K562 (cell line): ENCODE measurements around the gene RGS17. TPM values are rescaled to one million over a fixed set of nuclear protein-coding genes. Genes with fewer than 3 reads are reported as not detected.
A peak's percentile ranks its signal among the peaks of the same experiment; 100 is the strongest.

ENCODE experiments used
- ATAC-seq: fragments of 200-7000 bp; cut with Tn5 transposase; 3 replicates; pipeline ENCODE4 v1.9.1; 2020; ENCODE audit warnings: moderate library complexity
- BruUV-seq: library from RNA; stranded (reverse); fragments of 400-500 nt; replicated peaks from 2 replicates; lab custom pipeline; 2021; lab: Mats Ljungman, UMichigan
- CTCF ChIA-PET: fragments of 300-600 bp; formaldehyde crosslinking; extraction: SDS; loops from one replicate; lab custom pipeline; 2021; ENCODE audit warnings: low intra/inter-chr PET ratio; lab: Yijun Ruan, JAX
- POLR2A ChIA-PET: fragments of 300-600, 350-650 bp; sonication (Branson Sonifier 250); formaldehyde crosslinking; extraction: SDS; loops from one replicate; lab custom pipeline; 2021; ENCODE audit warnings: antibody characterized with exemption, inconsistent platforms; lab: Yijun Ruan, JAX
- DNase-seq, 4 experiments: peaks; one replicate each; pipeline versions ENCODE4 v3.0.0 to v3.0.0-alpha.2; 2011 to 2018; ENCODE audit warnings: low spot score in 3 of 4, mixed read lengths in 3 of 4; ENCODE audit errors: extremely low read depth in 1 of 4
- FAIRE-seq: peaks from 2 replicates; lab custom pipeline; 2011; peaks lifted over from hg19 to GRCh38; lab: Jason Lieb, UNC
- H2AFZ ChIP-seq: 2 replicates; pipeline ENCODE4 v1.6.0; 2011; ENCODE audit warnings: low read depth, low read length, control low read depth, inconsistent platforms
- H3K27ac ChIP-seq: fragments of 200-600 bp; 3 replicates; pipeline ENCODE4 v1.8.0; 2011; ENCODE audit warnings: low read depth, mild to moderate bottlenecking, control low read depth, inconsistent platforms, low read length, moderate library complexity, mixed read lengths; ENCODE audit errors: extremely low read depth
- H3K27me3 ChIP-seq, 2 experiments: fragments of 300-600 bp in 1 of 2; 2 replicates in 1 of 2; 3 replicates in 1 of 2; pipeline versions ENCODE4 v1.6.0 to v1.8.0; 2011; ENCODE audit warnings: inconsistent platforms in 2 of 2, low read length in 2 of 2, mild to moderate bottlenecking in 1 of 2, mixed read lengths in 1 of 2, moderate library complexity in 1 of 2; ENCODE audit not compliant: control insufficient read depth in 2 of 2, insufficient read depth in 2 of 2
- H3K36me3 ChIP-seq: fragments of 300-600 bp; 3 replicates; pipeline ENCODE4 v1.8.0; 2011; ENCODE audit warnings: mild to moderate bottlenecking, low read length, inconsistent platforms; ENCODE audit not compliant: control insufficient read depth, insufficient read depth
- H3K4me1 ChIP-seq, 2 experiments: fragments of 200-600 bp in 1 of 2; replicated peaks in 1 of 2; 2 replicates in 1 of 2; 3 replicates in 1 of 2; pipeline versions ENCODE4 v1.5.1 to v1.8.0; 2011; ENCODE audit warnings: inconsistent platforms in 2 of 2, low read length in 2 of 2, mild to moderate bottlenecking in 1 of 2, mixed read lengths in 1 of 2, moderate library complexity in 1 of 2; ENCODE audit not compliant: control insufficient read depth in 2 of 2, insufficient read depth in 2 of 2
- H3K4me2 ChIP-seq: 2 replicates; pipeline ENCODE4 v1.6.1; 2011; ENCODE audit warnings: low read length, control low read depth, inconsistent platforms, mixed read lengths; ENCODE audit not compliant: insufficient read depth
- H3K4me3 ChIP-seq: fragments of 200-600 bp; sonication (generic), shearing (Covaris generic); 2 replicates; pipeline ENCODE4 v1.5.1; 2016; ENCODE audit warnings: control low read depth, inconsistent platforms
- H3K79me2 ChIP-seq: fragments of 200-600 bp; 3 replicates; pipeline ENCODE4 v1.8.0; 2011; ENCODE audit warnings: low read length, inconsistent platforms; ENCODE audit not compliant: control insufficient read depth, insufficient read depth
- H3K9ac ChIP-seq, 2 experiments: 2 replicates each; pipeline versions ENCODE4 v1.6.0 to v1.6.1; 2011; ENCODE audit warnings: low read depth in 2 of 2, low read length in 2 of 2, control low read depth in 1 of 2, inconsistent platforms in 1 of 2, mild to moderate bottlenecking in 1 of 2, mixed read lengths in 1 of 2; ENCODE audit not compliant: insufficient read depth in 1 of 2
- H3K9me1 ChIP-seq: one replicate; pipeline ENCODE4 v1.6.0; 2011; ENCODE audit warnings: inconsistent platforms, mild to moderate bottlenecking, low read length, moderate library complexity; ENCODE audit not compliant: control insufficient read depth, insufficient read depth
- H3K9me3 ChIP-seq: replicated peaks from 2 replicates; pipeline ENCODE4 v1.5.1; 2011; ENCODE audit warnings: low read depth, low read length, inconsistent platforms; ENCODE audit not compliant: control insufficient read depth, insufficient read depth
- H4K20me1 ChIP-seq: replicated peaks from 2 replicates; pipeline ENCODE4 v1.6.1; 2011; ENCODE audit warnings: low read length, inconsistent platforms, mixed read lengths; ENCODE audit not compliant: control insufficient read depth, insufficient read depth
- BHLHE40 ChIP-seq: IDR thresholded peaks from 2 replicates; pipeline ENCODE4 v1.6.1; 2011; ENCODE audit warnings: low read length, improper control_type of control experiment
- CHD1 ChIP-seq: fragments of 200-600 bp; sonication (generic); IDR thresholded peaks from one replicate; pipeline ENCODE4 v1.6.1; 2012; ENCODE audit warnings: mild to moderate bottlenecking, moderate library complexity, low read length, inconsistent platforms
- DMBX1 ChIP-seq: fragments of 250-450 bp; sonication (Bioruptor Pico); IDR thresholded peaks from 2 replicates; pipeline ENCODE4 v1.8.0; 2022; ENCODE audit warnings: inconsistent platforms, mild to moderate bottlenecking, moderate library complexity, borderline replicate concordance
- EHMT2 ChIP-seq: fragments of 450-650 bp; IDR thresholded peaks from 2 replicates; pipeline ENCODE4 v1.6.1; 2018; ENCODE audit warnings: antibody characterized with exemption
- ELF1 ChIP-seq: fragments of 200-800 bp; sonication (Bioruptor generic); IDR thresholded peaks from 2 replicates; pipeline ENCODE4 v1.6.1; 2016; ENCODE audit warnings: missing genetic modification characterization, missing compliant biosample characterization
- HDAC8 ChIP-seq: fragments of 450-650 bp; IDR thresholded peaks from 2 replicates; pipeline ENCODE4 v1.6.1; 2016; ENCODE audit warnings: mild to moderate bottlenecking, missing genetic modification characterization, moderate library complexity, missing compliant biosample characterization
- HSF4 ChIP-seq: fragments of 250-450 bp; sonication (Bioruptor Pico); IDR thresholded peaks from 2 replicates; pipeline ENCODE4 v2.1.2; 2022; ENCODE audit warnings: mild to moderate bottlenecking, moderate library complexity, borderline replicate concordance
- KLF10 ChIP-seq: fragments of 250-450 bp; sonication (Bioruptor Pico); IDR thresholded peaks from 2 replicates; pipeline ENCODE4 v1.6.1; 2021; ENCODE audit warnings: matching md5 sums
- MAFF ChIP-seq: IDR thresholded peaks from 2 replicates; pipeline ENCODE4 v1.6.1; 2012; ENCODE audit warnings: low read length, improper control_type of control experiment
- NELFE ChIP-seq: IDR thresholded peaks from 2 replicates; pipeline ENCODE4 v1.6.1; 2011; ENCODE audit warnings: mild to moderate bottlenecking; ENCODE audit not compliant: insufficient read depth, insufficient read length
- NFYB ChIP-seq: IDR thresholded peaks from 2 replicates; pipeline ENCODE4 v1.6.1; 2011; ENCODE audit warnings: mild to moderate bottlenecking, moderate library complexity; ENCODE audit not compliant: insufficient read length; ENCODE audit errors: extremely low read depth
- PYGO2 ChIP-seq: fragments of 450-650 bp; IDR thresholded peaks from 2 replicates; pipeline ENCODE4 v1.6.1; 2016; ENCODE audit warnings: mild to moderate bottlenecking, missing genetic modification characterization, moderate library complexity, missing compliant biosample characterization
- RFX7 ChIP-seq: fragments of 250-450 bp; sonication (Bioruptor Pico); IDR thresholded peaks from 2 replicates; pipeline ENCODE4 v1.5.1; 2021; ENCODE audit warnings: mild to moderate bottlenecking
- SPI1 ChIP-seq: IDR thresholded peaks from 2 replicates; pipeline ENCODE4 v1.6.1; 2011; ENCODE audit warnings: low read depth, low read length, control low read depth, borderline replicate concordance
- SUPT5H ChIP-seq: fragments of 450-650 bp; IDR thresholded peaks from 2 replicates; pipeline ENCODE4 v1.6.1; 2016
- TEAD2 ChIP-seq: fragments of 450-650 bp; IDR thresholded peaks from 2 replicates; pipeline ENCODE4 v1.6.1; 2016; ENCODE audit warnings: missing genetic modification characterization, control low read depth, missing compliant biosample characterization
- WGBS: fragments of 100-300 bp; shearing (Covaris generic); methylation state at CpG from one replicate; pipeline ENCODE4 v1.1.6; 2016; ENCODE audit warnings: low coverage, mixed read lengths; ENCODE audit not compliant: insufficient coverage; ENCODE audit errors: missing lambda C conversion rate; 5-methylcytosine and 5-hydroxymethylcytosine counted together
- in situ Hi-C: fragments of 300-500 bp; cut with MboI; formaldehyde crosslinking; loops from 4 replicates; pipeline ENCODE4 v1.15.0; 2018; ENCODE audit warnings: inconsistent platforms, mixed read lengths
- intact Hi-C: fragments of 100-400 bp; cut with micrococcal nuclease; formaldehyde crosslinking; loops from 2 replicates; pipeline ENCODE4 v1.14.2; 2022
- polyA plus RNA-seq, 8 experiments: library from polyadenylated mRNA; depleted of rRNA in 4 of 8; stranded (reverse) in 5 of 8; unstranded in 3 of 8; fragments of >200 nt; fragmentation: Nextera tagmentation in 2 of 8; fragmentation: Illumina TruSeq in 1 of 8; extraction: Ambion mirVana in 2 of 8; extraction: Trizol in 1 of 8; gene quantifications; 2 replicates each; pipeline versions ENCODE4 v1.2.1 to v1.2.3, GENCODE V29; 2011 to 2014; ENCODE audit warnings: inconsistent platforms in 1 of 8, missing spikeins in 1 of 8
- total RNA-seq, 7 experiments: library from RNA; depleted of rRNA in 6 of 7; stranded (reverse); fragments of >200 nt in 6 of 7; fragmentation: Illumina TruSeq in 2 of 7; extraction: Trizol in 2 of 7; gene quantifications; 2 replicates each; pipeline versions ENCODE4 v1.2.1 to v1.2.3, GENCODE V29; 2011 to 2021; ENCODE audit warnings: low replicate concordance in 1 of 7
- TF ChIP-seq, protein P1 (sequence below): sonication (generic); formaldehyde crosslinking; IDR thresholded peaks from 2 replicates; pipeline ENCODE4 v1.8.1; 2023; ENCODE audit warnings: mild to moderate bottlenecking, missing genetic modification reagents

RGS17 gene
- total and polyA plus RNA-seq, 9 of the 15 experiments (the other 6 are each of a cell fraction or from before 2014, with no cell fraction given) = 0.01 to 0.14 (median 0.08) TPM; not detected in 6

DNA sequence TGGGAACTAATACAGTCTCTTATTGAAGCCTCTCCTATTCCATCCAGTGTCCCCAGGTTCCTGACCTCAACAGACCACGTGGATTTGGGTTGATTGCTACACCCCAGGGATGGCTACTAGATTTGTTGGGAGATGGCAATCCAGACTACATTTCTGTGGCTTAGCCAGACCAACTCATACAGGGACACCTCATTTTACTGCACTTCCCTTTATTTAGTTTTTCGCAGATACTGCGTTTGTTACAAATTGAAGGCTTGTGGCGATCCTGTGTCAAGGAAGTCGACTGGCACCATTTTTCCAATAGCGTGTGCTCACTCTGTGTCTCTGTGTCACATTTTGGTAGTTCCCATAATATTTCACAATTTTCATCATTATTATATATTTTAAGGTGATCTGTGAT, 118.2 kb downstream of the RGS17 start:
- CTCF ChIA-PET = no interaction called here
- in situ Hi-C loops = no loop called here
- Histone ChIP-seq H2AFZ (0 out of 2 replicates have a peak overlapping the region, but pooled peaks have one; percentile 7), H3K9me3 (no peaks in the 10 kb centered on the region), H3K4me1 (peaks cover 0 to 4% of the 10 kb centered on the region in 2 experiments; a peak in 1 of 5 replicates), H3K27ac (no peak overlapping the region), H3K4me3 (no peak overlapping the region), H3K27me3 (no peaks in the 10 kb centered on the region), H3K79me2 (no peaks in the 10 kb centered on the region), H3K9ac (no peak overlapping the region), H3K9me1 (no peaks in the 10 kb centered on the region), H3K36me3 (no peaks in the 10 kb centered on the region), H3K4me2 (no peak overlapping the region), H4K20me1 (no peaks in the 10 kb centered on the region)
- BruUV-seq = no TSS peak
- ATAC-seq (peak; percentile 54), FAIRE-seq (no peak), DNase-seq (no peak)
- POLR2A ChIA-PET = no interaction called here
- WGBS = 16% methylated on average over 6 of the region's 6 CpGs
- intact Hi-C loops = no loop called here
- TF ChIP-seq NELFE = no peak
- TF ChIP-seq SPI1 = peak; percentile 73

DNA sequence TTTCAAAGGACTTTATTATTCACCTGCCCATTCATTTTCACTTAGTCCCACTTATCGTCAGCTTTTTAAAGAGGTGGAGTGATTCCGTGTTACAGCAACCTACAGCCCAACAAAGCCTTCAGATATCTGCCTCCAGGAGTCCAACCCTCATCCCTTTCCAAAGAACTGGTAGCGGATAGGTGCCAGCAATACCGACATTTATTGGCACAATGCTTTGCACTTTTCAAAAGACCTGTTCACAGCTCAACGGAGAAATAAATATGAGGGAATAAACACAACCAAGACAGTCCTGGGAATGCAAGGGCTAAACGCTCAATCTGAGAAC, 127.8 kb downstream of the RGS17 start:
- in situ Hi-C loops (no loop called here), intact Hi-C loops (loop anchor here (2.0 to 5.0 kb wide), 3 partner anchors 21 to 1611 kb away; partner anchors contain the start of genes FBXO5 and ZBTB2)
- DNase-seq = peak in 1 of 4 experiments; percentile 16
- Histone ChIP-seq H2AFZ (peak overlapping the region; percentile 86), H3K9me1 (no peaks in the 10 kb centered on the region), H3K9me3 (peaks cover 6% of the 10 kb centered on the region), H3K27ac (peak overlapping the region; percentile 88), H3K4me1 (peaks cover 0 to 3% of the 10 kb centered on the region in 2 experiments; a peak in 2 of 5 replicates), H3K27me3 (no peaks in the 10 kb centered on the region; a peak in 1 of 5 replicates), H3K9ac (peak overlapping the region; percentile 93 to 96), H3K36me3 (peaks cover 30% of the 10 kb centered on the region), H3K4me3 (peak overlapping the region; percentile 89), H4K20me1 (no peaks in the 10 kb centered on the region), H3K4me2 (peak overlapping the region; percentile 98), H3K79me2 (peaks cover 63% of the 10 kb centered on the region)
- ChIA-PET CTCF (no interaction called here), POLR2A (interaction anchor here (0.7 to 1.0 kb wide), 2 partner anchors 18 to 20 kb away, joined by 3 to 6 read pairs; partner anchors contain the start of gene FBXO5)
- peak; percentile 18 for ATAC-seq
- 0% methylated on average over 6 of the region's 6 CpGs for WGBS
- peak; percentile 23 for FAIRE-seq
- no TSS peak for BruUV-seq
- TF ChIP-seq PYGO2 (tag) (no peak), BHLHE40 (no peak), RFX7 (no peak), SUPT5H (no peak), MAFF (peak; percentile 1; the same call in 1 of the 2 replicates), CHD1 (peak; percentile 18), DMBX1 (CRISPR knock-in tag) (no peak), HDAC8 (tag) (0 out of 2 replicates have a peak, but pooled peaks have one; percentile 4), ELF1 (tag) (no peak), NFYB (no peak), HSF4 (CRISPR knock-in tag) (no peak), TEAD2 (tag) (0 out of 2 replicates have a peak, but pooled peaks have one; percentile 30), EHMT2 (no peak), KLF10 (CRISPR knock-in tag) (0 out of 2 replicates have a peak, but pooled peaks have one; percentile 41)
- TF ChIP-seq, protein P1, sequence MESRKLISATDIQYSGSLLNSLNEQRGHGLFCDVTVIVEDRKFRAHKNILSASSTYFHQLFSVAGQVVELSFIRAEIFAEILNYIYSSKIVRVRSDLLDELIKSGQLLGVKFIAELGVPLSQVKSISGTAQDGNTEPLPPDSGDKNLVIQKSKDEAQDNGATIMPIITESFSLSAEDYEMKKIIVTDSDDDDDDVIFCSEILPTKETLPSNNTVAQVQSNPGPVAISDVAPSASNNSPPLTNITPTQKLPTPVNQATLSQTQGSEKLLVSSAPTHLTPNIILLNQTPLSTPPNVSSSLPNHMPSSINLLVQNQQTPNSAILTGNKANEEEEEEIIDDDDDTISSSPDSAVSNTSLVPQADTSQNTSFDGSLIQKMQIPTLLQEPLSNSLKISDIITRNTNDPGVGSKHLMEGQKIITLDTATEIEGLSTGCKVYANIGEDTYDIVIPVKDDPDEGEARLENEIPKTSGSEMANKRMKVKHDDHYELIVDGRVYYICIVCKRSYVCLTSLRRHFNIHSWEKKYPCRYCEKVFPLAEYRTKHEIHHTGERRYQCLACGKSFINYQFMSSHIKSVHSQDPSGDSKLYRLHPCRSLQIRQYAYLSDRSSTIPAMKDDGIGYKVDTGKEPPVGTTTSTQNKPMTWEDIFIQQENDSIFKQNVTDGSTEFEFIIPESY (CRISPR knock-in tag) = peak; percentile 6; the same call in 1 of the 2 replicates
